ENCODE results near the gene PTPN18. TPM values are rescaled to one million over a fixed set of nuclear protein-coding genes. Genes with fewer than 3 reads are reported as not detected.

PTPN18 gene, protein sequence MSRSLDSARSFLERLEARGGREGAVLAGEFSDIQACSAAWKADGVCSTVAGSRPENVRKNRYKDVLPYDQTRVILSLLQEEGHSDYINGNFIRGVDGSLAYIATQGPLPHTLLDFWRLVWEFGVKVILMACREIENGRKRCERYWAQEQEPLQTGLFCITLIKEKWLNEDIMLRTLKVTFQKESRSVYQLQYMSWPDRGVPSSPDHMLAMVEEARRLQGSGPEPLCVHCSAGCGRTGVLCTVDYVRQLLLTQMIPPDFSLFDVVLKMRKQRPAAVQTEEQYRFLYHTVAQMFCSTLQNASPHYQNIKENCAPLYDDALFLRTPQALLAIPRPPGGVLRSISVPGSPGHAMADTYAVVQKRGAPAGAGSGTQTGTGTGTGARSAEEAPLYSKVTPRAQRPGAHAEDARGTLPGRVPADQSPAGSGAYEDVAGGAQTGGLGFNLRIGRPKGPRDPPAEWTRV
- 10 to 100 TPM; 18.0 to 72.4 (median 28.4) TPM for total RNA-seq

DNA sequence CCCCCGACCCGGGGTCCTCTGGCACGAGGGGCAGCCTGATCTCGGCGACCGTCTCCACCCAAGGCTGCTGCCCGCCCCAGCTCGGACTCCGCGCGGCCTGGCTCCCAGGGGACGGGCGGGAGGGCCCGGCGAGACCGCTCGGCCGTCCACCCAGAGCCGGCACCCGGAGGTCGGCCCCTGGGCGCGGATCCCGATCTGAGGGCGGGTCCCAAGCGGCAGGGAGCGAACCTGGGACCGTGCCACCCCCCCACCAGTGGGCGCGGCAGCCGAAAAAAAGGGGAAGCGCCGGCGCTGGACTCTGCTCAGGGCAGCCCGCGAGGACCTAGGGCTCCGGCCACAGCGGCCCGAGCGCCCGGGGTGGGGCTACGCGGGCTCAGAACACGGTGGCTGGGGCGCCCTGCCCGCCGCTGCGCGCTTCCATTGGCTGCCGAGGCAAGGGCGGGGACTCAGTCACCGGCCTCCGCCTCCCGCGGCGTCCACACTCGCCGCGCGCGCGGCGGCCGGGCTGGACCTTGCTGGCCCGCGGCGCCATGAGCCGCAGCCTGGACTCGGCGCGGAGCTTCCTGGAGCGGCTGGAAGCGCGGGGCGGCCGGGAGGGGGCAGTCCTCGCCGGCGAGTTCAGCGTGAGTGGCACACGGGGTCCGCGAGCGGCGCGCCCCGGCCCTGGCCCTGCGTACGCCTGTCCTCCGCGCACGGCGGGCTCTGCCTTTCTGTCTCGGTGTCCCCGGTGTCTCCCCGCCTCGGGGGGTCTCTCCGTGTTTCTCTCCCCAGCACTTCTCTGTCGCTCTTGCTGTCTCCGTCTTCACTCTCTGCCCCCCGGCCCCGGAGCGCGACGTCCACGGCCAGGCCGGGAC, at the start of gene PTPN18:
TSS of gene PTPN18 (plus strand) at position 479 of the 854 bp plus-strand sequence. CDS start at position 531, 52 bp downstream.
- Histone ChIP-seq H3K36me3 (no peaks in the 10 kb centered on the region), H3K4me1 (peaks cover 21% of the 10 kb centered on the region), H3K4me3 (peak within 1 kb of the TSS; percentile 76), H3K9me3 (no peaks in the 10 kb centered on the region), H3K27ac (peak within 1 kb of the TSS; percentile 71), H3K27me3 (no peaks in the 10 kb centered on the region)
- 2% methylated on average over 12 of the region's 107 CpGs for WGBS
- DNase-seq (ENCODE audit: low spot score in 2 of 2), result peak; percentile 91
- TF ChIP-seq POLR2AphosphoS5 (IDR thresholded peaks at IDR 0.05) (no peak), EP300 (IDR thresholded peaks at IDR 0.05) (no peak), POLR2A (IDR thresholded peaks at IDR 0.05) (peak in 1 of 2 donors; percentile 70)
- TF ChIP-seq, protein P1, sequence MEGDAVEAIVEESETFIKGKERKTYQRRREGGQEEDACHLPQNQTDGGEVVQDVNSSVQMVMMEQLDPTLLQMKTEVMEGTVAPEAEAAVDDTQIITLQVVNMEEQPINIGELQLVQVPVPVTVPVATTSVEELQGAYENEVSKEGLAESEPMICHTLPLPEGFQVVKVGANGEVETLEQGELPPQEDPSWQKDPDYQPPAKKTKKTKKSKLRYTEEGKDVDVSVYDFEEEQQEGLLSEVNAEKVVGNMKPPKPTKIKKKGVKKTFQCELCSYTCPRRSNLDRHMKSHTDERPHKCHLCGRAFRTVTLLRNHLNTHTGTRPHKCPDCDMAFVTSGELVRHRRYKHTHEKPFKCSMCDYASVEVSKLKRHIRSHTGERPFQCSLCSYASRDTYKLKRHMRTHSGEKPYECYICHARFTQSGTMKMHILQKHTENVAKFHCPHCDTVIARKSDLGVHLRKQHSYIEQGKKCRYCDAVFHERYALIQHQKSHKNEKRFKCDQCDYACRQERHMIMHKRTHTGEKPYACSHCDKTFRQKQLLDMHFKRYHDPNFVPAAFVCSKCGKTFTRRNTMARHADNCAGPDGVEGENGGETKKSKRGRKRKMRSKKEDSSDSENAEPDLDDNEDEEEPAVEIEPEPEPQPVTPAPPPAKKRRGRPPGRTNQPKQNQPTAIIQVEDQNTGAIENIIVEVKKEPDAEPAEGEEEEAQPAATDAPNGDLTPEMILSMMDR (IDR thresholded peaks at IDR 0.05), result peak in 1 of 2 donors; percentile 65

DNA sequence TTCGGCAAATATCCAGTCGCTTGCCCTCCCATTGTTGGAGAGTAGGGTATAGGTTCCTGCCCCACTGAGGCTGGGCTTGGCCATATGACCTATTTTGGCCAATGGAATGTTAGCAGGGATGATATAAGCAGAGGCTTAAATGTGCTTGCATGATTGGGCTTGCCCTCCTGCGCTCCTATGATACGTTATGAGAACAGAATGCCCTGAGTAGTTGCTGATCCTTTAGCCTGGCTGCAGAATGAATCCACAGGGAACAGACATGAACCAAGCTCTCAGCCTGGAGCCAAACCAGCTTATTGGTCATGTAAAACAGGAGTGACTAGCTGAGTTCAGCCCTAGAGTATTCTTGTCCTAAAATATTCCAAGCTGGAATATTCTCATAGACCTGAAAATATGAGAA, 48.0 kb upstream of the PTPN18 start:
- Histone ChIP-seq H3K4me3 (no peak overlapping the region), H3K9me3 (no peaks in the 10 kb centered on the region), H3K27me3 (no peaks in the 10 kb centered on the region), H3K4me1 (no peaks in the 10 kb centered on the region), H3K36me3 (no peaks in the 10 kb centered on the region), H3K27ac (no peak overlapping the region)
- 74% methylated on average over 4 of the region's 4 CpGs for WGBS
- no peak for DNase-seq (ENCODE audit: low spot score in 2 of 2)
- TF ChIP-seq EP300 (IDR thresholded peaks at IDR 0.05), result no peak
- TF ChIP-seq, protein P1 (IDR thresholded peaks at IDR 0.05), result no peak
- no peak for TF ChIP-seq POLR2A (IDR thresholded peaks at IDR 0.05)
- no peak for TF ChIP-seq POLR2AphosphoS5 (IDR thresholded peaks at IDR 0.05)

GRCh38 chr2:130310881-130311280, 45.0 kb upstream of the PTPN18 start:
- H3K4me3 ChIP-seq, result no peak overlapping the region
- H3K9me3 ChIP-seq, result no peaks in the 10 kb centered on the region
- H3K27me3 ChIP-seq, result no peaks in the 10 kb centered on the region
- H3K4me1 ChIP-seq, result no peaks in the 10 kb centered on the region
- DNase-seq (ENCODE audit: low spot score in 2 of 2), result no peak
- TF ChIP-seq EP300 (IDR thresholded peaks at IDR 0.05) (no peak), POLR2A (IDR thresholded peaks at IDR 0.05) (no peak), POLR2AphosphoS5 (IDR thresholded peaks at IDR 0.05) (no peak)
- TF ChIP-seq, protein P1 (IDR thresholded peaks at IDR 0.05), result no peak
- H3K36me3 ChIP-seq, result no peaks in the 10 kb centered on the region
- H3K27ac ChIP-seq, result no peak overlapping the region

GRCh38 chr2:130313812-130314334, 42.0 kb upstream of the PTPN18 start:
- Histone ChIP-seq H3K9me3 (no peaks in the 10 kb centered on the region), H3K27me3 (no peaks in the 10 kb centered on the region), H3K27ac (no peak overlapping the region), H3K4me3 (no peak overlapping the region), H3K36me3 (no peaks in the 10 kb centered on the region), H3K4me1 (no peaks in the 10 kb centered on the region)
- 94% methylated on average over 8 of the region's 12 CpGs for WGBS
- DNase-seq (ENCODE audit: low spot score in 2 of 2), result no peak
- TF ChIP-seq, protein P1 (IDR thresholded peaks at IDR 0.05), result no peak
- TF ChIP-seq EP300 (IDR thresholded peaks at IDR 0.05) (no peak), POLR2AphosphoS5 (IDR thresholded peaks at IDR 0.05) (no peak)
